Measurements from ENCODE around the gene NFIX.

Gene NFIX

GRCh38 chr19:13056052-13056660 lies 60.9 kb downstream of the NFIX start:
- H3K9me3 ChIP-seq (ENCODE audit: insufficient read depth, low read length): no peaks in the 10 kb centered on the region
- no peak overlapping the region for H2AFZ ChIP-seq (ENCODE audit: low read depth, low read length)
- H4K20me1 ChIP-seq (ENCODE audit: insufficient read depth, low read length): peaks cover 7% of the 10 kb centered on the region; the same call in 1 of the 2 replicates
- no peak overlapping the region for H3K4me2 ChIP-seq (ENCODE audit: low read length)
- H3K27ac ChIP-seq (ENCODE audit: low read length): no peak overlapping the region
- no peak overlapping the region for H3K4me3 ChIP-seq (ENCODE audit: low read length)
- H3K4me1 ChIP-seq (ENCODE audit: low read length): peaks cover 19% of the 10 kb centered on the region
- no peak overlapping the region for H3K9ac ChIP-seq (ENCODE audit: low read length)
- TF ChIP-seq EZH2phosphoT487 (IDR thresholded peaks at IDR 0.05; ENCODE audit: low read depth) (no peak), CTCF (IDR thresholded peaks at IDR 0.05; ENCODE audit: low read depth, low read length) (no peak)
- no peaks in the 10 kb centered on the region for H3K79me2 ChIP-seq (ENCODE audit: low read length)
- H3K27me3 ChIP-seq (ENCODE audit: low read depth, low read length): peaks cover 16% of the 10 kb centered on the region
- H3K36me3 ChIP-seq (replicated peaks; ENCODE audit: low read depth, low read length): no peaks in the 10 kb centered on the region

GRCh38 chr19:13057147-13057572 lies 61.9 kb downstream of the NFIX start:
- TF ChIP-seq EZH2phosphoT487 (IDR thresholded peaks at IDR 0.05; ENCODE audit: low read depth) (no peak), CTCF (IDR thresholded peaks at IDR 0.05; ENCODE audit: low read depth, low read length) (no peak)
- Histone ChIP-seq H3K4me2 (ENCODE audit: low read length) (no peak overlapping the region), H3K4me3 (ENCODE audit: low read length) (no peak overlapping the region), H3K79me2 (ENCODE audit: low read length) (no peaks in the 10 kb centered on the region), H4K20me1 (ENCODE audit: insufficient read depth, low read length) (0 out of 2 replicates have a peak, but pooled peaks cover 2% of the 10 kb centered on the region), H2AFZ (ENCODE audit: low read depth, low read length) (no peak overlapping the region), H3K36me3 (replicated peaks; ENCODE audit: low read depth, low read length) (no peaks in the 10 kb centered on the region), H3K4me1 (ENCODE audit: low read length) (peaks cover 13% of the 10 kb centered on the region), H3K27ac (ENCODE audit: low read length) (no peak overlapping the region), H3K9ac (ENCODE audit: low read length) (no peak overlapping the region), H3K27me3 (ENCODE audit: low read depth, low read length) (peaks cover 16% of the 10 kb centered on the region), H3K9me3 (ENCODE audit: insufficient read depth, low read length) (no peaks in the 10 kb centered on the region)

GRCh38 chr19:13057744-13058143 lies 62.5 kb downstream of the NFIX start:
- no peak overlapping the region for H3K4me2 ChIP-seq (ENCODE audit: low read length)
- H3K9ac ChIP-seq (ENCODE audit: low read length): no peak overlapping the region
- H3K27me3 ChIP-seq (ENCODE audit: low read depth, low read length): peaks cover 18% of the 10 kb centered on the region; the same call in 1 of the 2 replicates
- H3K27ac ChIP-seq (ENCODE audit: low read length): no peak overlapping the region
- H4K20me1 ChIP-seq (ENCODE audit: insufficient read depth, low read length): no peaks in the 10 kb centered on the region
- no peaks in the 10 kb centered on the region for H3K79me2 ChIP-seq (ENCODE audit: low read length)
- H3K36me3 ChIP-seq (replicated peaks; ENCODE audit: low read depth, low read length): no peaks in the 10 kb centered on the region
- no peak overlapping the region for H3K4me3 ChIP-seq (ENCODE audit: low read length)
- peaks cover 16% of the 10 kb centered on the region for H3K4me1 ChIP-seq (ENCODE audit: low read length)
- H3K9me3 ChIP-seq (ENCODE audit: insufficient read depth, low read length): no peaks in the 10 kb centered on the region
- no peak overlapping the region for H2AFZ ChIP-seq (ENCODE audit: low read depth, low read length)
- TF ChIP-seq EZH2phosphoT487 (IDR thresholded peaks at IDR 0.05; ENCODE audit: low read depth) (no peak), CTCF (IDR thresholded peaks at IDR 0.05; ENCODE audit: low read depth, low read length) (no peak)

- Histone ChIP-seq H3K4me1 (ENCODE audit: low read length) (peaks cover 21% of the 10 kb centered on the region), H3K36me3 (replicated peaks; ENCODE audit: low read depth, low read length) (no peaks in the 10 kb centered on the region), H3K27me3 (ENCODE audit: low read depth, low read length) (0 out of 2 replicates have a peak, but pooled peaks cover 15% of the 10 kb centered on the region), H4K20me1 (ENCODE audit: insufficient read depth, low read length) (no peaks in the 10 kb centered on the region), H2AFZ (ENCODE audit: low read depth, low read length) (no peak overlapping the region), H3K4me2 (ENCODE audit: low read length) (no peak overlapping the region), H3K79me2 (ENCODE audit: low read length) (no peaks in the 10 kb centered on the region), H3K9ac (ENCODE audit: low read length) (no peak overlapping the region), H3K9me3 (ENCODE audit: insufficient read depth, low read length) (no peaks in the 10 kb centered on the region), H3K27ac (ENCODE audit: low read length) (no peak overlapping the region), H3K4me3 (ENCODE audit: low read length) (no peak overlapping the region)
- no peak for TF ChIP-seq EZH2phosphoT487 (IDR thresholded peaks at IDR 0.05; ENCODE audit: low read depth)
- no peak for TF ChIP-seq CTCF (IDR thresholded peaks at IDR 0.05; ENCODE audit: low read depth, low read length)
Measured at GRCh38 chr19:13058951-13059660, 63.8 kb downstream of the NFIX start.

All from OCI-LY3 (cell line).